Endodermal cell (in vitro differentiated cells): ENCODE data around the gene KCNJ2. TPM values are rescaled to one million over a fixed set of nuclear protein-coding genes. Genes with fewer than 3 reads are reported as not detected.

ENCODE experiments used
- DNase-seq: peaks from one replicate; pipeline ENCODE4 v3.0.0-alpha.2; 2017
- H3K27ac ChIP-seq: 2 replicates; pipeline ENCODE4 v1.5.1; 2013; ENCODE audit warnings: mild to moderate bottlenecking, low read depth, low read length, moderate library complexity
- H3K27me3 ChIP-seq: 2 replicates; pipeline ENCODE4 v1.6.1; 2013; ENCODE audit warnings: mild to moderate bottlenecking, low read length, moderate library complexity; ENCODE audit not compliant: insufficient read depth, control insufficient read depth, poor library complexity, severe bottlenecking
- H3K36me3 ChIP-seq: 2 replicates; pipeline ENCODE4 v1.7.0; 2013; ENCODE audit warnings: mild to moderate bottlenecking, low read length, moderate library complexity; ENCODE audit not compliant: control insufficient read depth, insufficient read depth
- H3K4me1 ChIP-seq: one replicate; pipeline ENCODE4 v1.7.0; 2013; ENCODE audit warnings: low read length; ENCODE audit not compliant: control insufficient read depth, insufficient read depth
- H3K4me3 ChIP-seq: 2 replicates; pipeline ENCODE4 v1.5.1; 2013; ENCODE audit warnings: mild to moderate bottlenecking, low read length, moderate library complexity
- H3K9ac ChIP-seq: 2 replicates; pipeline ENCODE4 v1.6.1; 2013; ENCODE audit warnings: mild to moderate bottlenecking, low read length, moderate library complexity; ENCODE audit not compliant: poor library complexity, severe bottlenecking; ENCODE audit errors: extremely low read depth
- H3K9me3 ChIP-seq: 2 replicates; pipeline ENCODE4 v1.6.1; 2013; ENCODE audit warnings: mild to moderate bottlenecking, low read length, moderate library complexity; ENCODE audit not compliant: control insufficient read depth
- H3K27ac Mint-ChIP-seq: 2 replicates; pipeline ENCODE4 v1.8.0; 2020; ENCODE audit warnings: mixed read lengths
- H3K27me3 Mint-ChIP-seq: 2 replicates; pipeline ENCODE4 v1.8.0; 2021; ENCODE audit warnings: mild to moderate bottlenecking, mixed read lengths; ENCODE audit not compliant: insufficient read depth
- H3K36me3 Mint-ChIP-seq: 2 replicates; pipeline ENCODE4 v1.8.0; 2020; ENCODE audit warnings: low read depth, mixed read lengths
- H3K4me1 Mint-ChIP-seq: 2 replicates; pipeline ENCODE4 v1.8.0; 2020; ENCODE audit warnings: mixed read lengths
- H3K4me3 Mint-ChIP-seq: 2 replicates; pipeline ENCODE4 v1.8.0; 2020; ENCODE audit warnings: mild to moderate bottlenecking, moderate library complexity, mixed read lengths
- H3K9me3 Mint-ChIP-seq: 2 replicates; pipeline ENCODE4 v1.8.0; 2020; ENCODE audit warnings: mild to moderate bottlenecking, mixed read lengths
- CTCF ChIP-seq: fragments of 200-600 bp; sonication (generic); conservative IDR thresholded peaks from 2 replicates; pipeline ENCODE4 v1.5.0; 2021; ENCODE audit warnings: antibody characterized with exemption, mild to moderate bottlenecking
- WGBS, 2 experiments: methylation state at CpG; one replicate each; pipeline versions ENCODE4 v1.1.5 to v1.1.7; 2013; ENCODE audit warnings: missing lambda C conversion rate in 2 of 2, mixed read lengths in 1 of 2; ENCODE audit not compliant: insufficient coverage in 1 of 2, insufficient read length in 1 of 2; 5-methylcytosine and 5-hydroxymethylcytosine counted together
- total RNA-seq, 2 donors: library from RNA; stranded (reverse); fragmentation: NEBNext Ultra II Directional in 1 of 2; extraction: Animal tissue kit (Norgen Biotek cat#: 25700) in 1 of 2; gene quantifications; 2 replicates in 1 of 2; 3 replicates in 1 of 2; pipeline ENCODE4 v1.2.1, GENCODE V29; 2021

The KCNJ2 gene
- total RNA-seq, 2 donors from 2014 or later: 0.35 to 1.3 TPM

- no peak overlapping the region for H3K27ac ChIP-seq
- no peak overlapping the region for H3K4me3 Mint-ChIP-seq
- no peak overlapping the region for H3K9ac ChIP-seq
- H3K4me3 ChIP-seq: no peak overlapping the region
- H3K27me3 Mint-ChIP-seq: peaks cover 35% of the 10 kb centered on the region
- TF ChIP-seq CTCF: no peak
- no peaks in the 10 kb centered on the region for H3K9me3 Mint-ChIP-seq
- H3K27me3 ChIP-seq: peaks cover 49% of the 10 kb centered on the region
- no peak for DNase-seq
- no peaks in the 10 kb centered on the region for H3K4me1 ChIP-seq
- 96% methylated on average over 2 of the region's 2 CpGs; no CpG with 5 or more reads in 1 of the 2 experiments for WGBS, 2 experiments
- peaks cover 10% of the 10 kb centered on the region for H3K4me1 Mint-ChIP-seq
- peaks cover 11% of the 10 kb centered on the region for H3K36me3 Mint-ChIP-seq
- H3K9me3 ChIP-seq: no peaks in the 10 kb centered on the region
- no peak overlapping the region for H3K27ac Mint-ChIP-seq
- no peaks in the 10 kb centered on the region for H3K36me3 ChIP-seq
These were observed 3.6 kb downstream of the KCNJ2 start for GRCh38 chr17:70172923-70173322.

- H3K4me1 Mint-ChIP-seq: peaks cover 10% of the 10 kb centered on the region
These were observed 4.3 kb downstream of the KCNJ2 start for GRCh38 chr17:70173681-70174080.

GRCh38 chr17:70181376-70181775, 12.0 kb downstream of the KCNJ2 start:
- Histone ChIP-seq H3K9me3 (no peaks in the 10 kb centered on the region), H3K27ac (no peak overlapping the region), H3K4me1 (no peaks in the 10 kb centered on the region), H3K36me3 (no peaks in the 10 kb centered on the region), H3K4me3 (no peak overlapping the region), H3K9ac (no peak overlapping the region), H3K27me3 (peaks cover 4% of the 10 kb centered on the region)
- Mint-ChIP-seq H3K36me3 (no peaks in the 10 kb centered on the region), H3K4me1 (peaks cover 2% of the 10 kb centered on the region), H3K27ac (no peak overlapping the region), H3K9me3 (no peaks in the 10 kb centered on the region), H3K27me3 (peaks cover 26% of the 10 kb centered on the region), H3K4me3 (no peak overlapping the region)
- 89 to 100% methylated on average over 2 to 5 of the region's 5 CpGs for WGBS, 2 experiments
- TF ChIP-seq CTCF: no peak
- no peak for DNase-seq

More at GRCh38 chr17:70173681-70174080, 4.3 kb downstream of the KCNJ2 start:
- peaks cover 11% of the 10 kb centered on the region for H3K36me3 Mint-ChIP-seq
- H3K4me1 ChIP-seq: no peaks in the 10 kb centered on the region
- no peak for TF ChIP-seq CTCF
- no peaks in the 10 kb centered on the region for H3K36me3 ChIP-seq
- DNase-seq: no peak
- H3K4me3 Mint-ChIP-seq: no peak overlapping the region
- no peaks in the 10 kb centered on the region for H3K9me3 Mint-ChIP-seq
- peaks cover 32% of the 10 kb centered on the region for H3K27me3 Mint-ChIP-seq
- no peak overlapping the region for H3K27ac Mint-ChIP-seq
- peaks cover 44% of the 10 kb centered on the region for H3K27me3 ChIP-seq
- H3K9ac ChIP-seq: no peak overlapping the region
- H3K9me3 ChIP-seq: no peaks in the 10 kb centered on the region
- H3K27ac ChIP-seq: no peak overlapping the region
- no peak overlapping the region for H3K4me3 ChIP-seq
- 84 to 92% methylated on average over 4 of the region's 4 CpGs for WGBS, 2 experiments
